ENCODE measurements around the gene ELK3. TPM values are rescaled to one million over a fixed set of nuclear protein-coding genes. Genes with fewer than 3 reads are reported as not detected.

The ELK3 gene
- total and polyA plus RNA-seq, 9 of the 15 experiments (the other 6 are each of a cell fraction or from before 2014, with no cell fraction given): 1.5 to 5.5 (median 2.9) TPM

DNA sequence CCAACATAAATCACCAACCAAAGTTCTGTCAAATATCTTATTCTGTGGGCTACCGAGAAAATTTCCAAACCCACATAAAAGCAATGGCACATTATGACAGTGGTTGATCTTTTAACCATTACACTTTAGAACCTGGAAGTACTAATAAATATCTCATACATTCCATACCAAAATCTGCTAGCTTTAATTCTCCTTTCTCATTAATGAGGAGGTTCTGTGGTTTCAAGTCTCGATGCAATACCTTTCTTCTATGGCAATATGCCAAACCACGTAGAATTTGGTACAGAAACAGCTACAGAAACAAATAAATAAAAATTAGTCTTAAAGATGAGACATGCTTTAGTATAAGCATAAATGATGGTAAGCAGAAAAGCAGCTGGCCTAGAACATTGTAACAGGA is 100.7 kb downstream of the ELK3 start:
- DNase-seq (ENCODE audit: extremely low read depth in 1 of 4, low spot score in 3 of 4) (no peak), FAIRE-seq (no peak), ATAC-seq (no peak)
- Histone ChIP-seq H3K27ac (ENCODE audit: extremely low read depth, low read depth, low read length) (no peak overlapping the region), H3K9me1 (ENCODE audit: control insufficient read depth, insufficient read depth, low read length) (no peaks in the 10 kb centered on the region), H2AFZ (ENCODE audit: low read depth, low read length) (no peak overlapping the region), H3K4me1 (replicated peaks in 1 of 2; ENCODE audit: control insufficient read depth in 2 of 2, insufficient read depth in 2 of 2, low read length in 2 of 2) (no peaks in the 10 kb centered on the region), H3K36me3 (ENCODE audit: control insufficient read depth, insufficient read depth, low read length) (peaks cover 51% of the 10 kb centered on the region), H4K20me1 (replicated peaks; ENCODE audit: control insufficient read depth, insufficient read depth, low read length) (no peaks in the 10 kb centered on the region), H3K79me2 (ENCODE audit: control insufficient read depth, insufficient read depth, low read length) (no peaks in the 10 kb centered on the region), H3K4me3 (no peak overlapping the region), H3K9ac (ENCODE audit: insufficient read depth in 1 of 2, low read depth in 2 of 2, low read length in 2 of 2) (no peak overlapping the region), H3K9me3 (replicated peaks; ENCODE audit: control insufficient read depth, insufficient read depth, low read depth, low read length) (no peaks in the 10 kb centered on the region), H3K27me3 (ENCODE audit: control insufficient read depth in 2 of 2, insufficient read depth in 2 of 2, low read length in 2 of 2) (no peaks in the 10 kb centered on the region), H3K4me2 (ENCODE audit: insufficient read depth, low read length) (no peak overlapping the region)
- no peak for TF ChIP-seq ZKSCAN3 (CRISPR knock-in tag; IDR thresholded peaks at IDR 0.05)
- TF ChIP-seq, protein P1, sequence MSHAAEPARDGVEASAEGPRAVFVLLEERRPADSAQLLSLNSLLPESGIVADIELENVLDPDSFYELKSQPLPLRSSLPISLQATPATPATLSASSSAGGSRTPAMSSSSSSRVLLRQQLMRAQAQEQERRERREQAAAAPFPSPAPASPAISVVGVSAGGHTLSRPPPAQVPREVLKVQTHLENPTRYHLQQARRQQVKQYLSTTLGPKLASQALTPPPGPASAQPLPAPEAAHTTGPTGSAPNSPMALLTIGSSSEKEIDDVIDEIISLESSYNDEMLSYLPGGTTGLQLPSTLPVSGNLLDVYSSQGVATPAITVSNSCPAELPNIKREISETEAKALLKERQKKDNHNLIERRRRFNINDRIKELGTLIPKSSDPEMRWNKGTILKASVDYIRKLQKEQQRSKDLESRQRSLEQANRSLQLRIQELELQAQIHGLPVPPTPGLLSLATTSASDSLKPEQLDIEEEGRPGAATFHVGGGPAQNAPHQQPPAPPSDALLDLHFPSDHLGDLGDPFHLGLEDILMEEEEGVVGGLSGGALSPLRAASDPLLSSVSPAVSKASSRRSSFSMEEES (CRISPR knock-in tag; IDR thresholded peaks at IDR 0.05): no peak
- peak; percentile 51; the same call in 1 of the 2 replicates for TF ChIP-seq NFIC (IDR thresholded peaks at IDR 0.05)
- 67% methylated on average over 3 of the region's 3 CpGs for WGBS (ENCODE audit: insufficient coverage, low coverage, missing lambda C conversion rate)
- CTCF ChIA-PET (ENCODE audit: low intra/inter-chr PET ratio): no interaction called here
- POLR2A ChIA-PET: interaction anchor here (1.0 kb wide), 1 partner anchor 105 kb away, joined by 3 read pairs; the partner anchor contains the start of gene CDK17
- intact Hi-C loops (cut with micrococcal nuclease): no loop called here
- BruUV-seq (replicated peaks): no TSS peak
- in situ Hi-C loops (cut with MboI): no loop called here

DNA sequence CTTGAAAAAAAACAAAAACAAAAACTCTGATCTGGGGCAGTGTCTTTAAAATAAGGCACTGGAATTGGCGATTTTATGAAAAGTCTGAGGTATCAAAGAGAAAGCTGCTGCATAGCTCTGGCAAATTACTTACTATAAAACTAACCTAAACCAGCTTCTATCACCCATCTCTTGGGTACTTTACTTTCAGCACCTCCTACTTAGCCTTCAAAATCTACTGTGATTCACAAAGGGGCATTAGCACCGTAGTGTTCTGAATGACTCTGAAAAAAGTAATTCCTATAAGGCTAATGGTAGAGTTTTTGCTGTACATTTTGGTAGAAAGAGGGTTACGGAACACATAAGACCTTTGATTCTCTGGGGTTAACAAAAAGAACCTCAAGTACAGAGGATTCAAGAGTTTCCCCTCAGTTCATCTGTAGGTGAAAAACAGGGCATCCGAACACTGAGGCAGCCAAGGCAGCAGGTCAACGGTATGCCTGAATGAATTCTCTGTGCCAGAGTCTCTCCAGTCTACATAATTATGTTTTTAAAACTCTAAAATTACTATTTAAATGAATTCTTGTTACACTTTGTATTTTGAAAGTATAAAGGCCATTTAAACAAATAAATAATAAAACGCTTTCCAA is 101.5 kb downstream of the ELK3 start:
- H3K4me3 ChIP-seq: no peak overlapping the region
- H3K27ac ChIP-seq (ENCODE audit: extremely low read depth, low read depth, low read length): no peak overlapping the region
- H3K4me1 ChIP-seq (replicated peaks in 1 of 2; ENCODE audit: control insufficient read depth in 2 of 2, insufficient read depth in 2 of 2, low read length in 2 of 2): no peaks in the 10 kb centered on the region
- intact Hi-C loops (cut with micrococcal nuclease) (no loop called here), in situ Hi-C loops (cut with MboI) (no loop called here)
- no peaks in the 10 kb centered on the region for H3K27me3 ChIP-seq (ENCODE audit: control insufficient read depth in 2 of 2, insufficient read depth in 2 of 2, low read length in 2 of 2)
- H3K79me2 ChIP-seq (ENCODE audit: control insufficient read depth, insufficient read depth, low read length): no peaks in the 10 kb centered on the region
- BruUV-seq (replicated peaks): no TSS peak
- H3K9ac ChIP-seq (ENCODE audit: insufficient read depth in 1 of 2, low read depth in 2 of 2, low read length in 2 of 2): no peak overlapping the region
- DNase-seq (ENCODE audit: extremely low read depth in 1 of 4, low spot score in 3 of 4) (no peak), FAIRE-seq (no peak), ATAC-seq (no peak)
- peaks cover 53% of the 10 kb centered on the region for H3K36me3 ChIP-seq (ENCODE audit: control insufficient read depth, insufficient read depth, low read length)
- ChIA-PET CTCF (ENCODE audit: low intra/inter-chr PET ratio) (no interaction called here), POLR2A (interaction anchor here (1.0 kb wide), 1 partner anchor 104 kb away, joined by 3 read pairs; the partner anchor contains the start of gene CDK17)
- no peak overlapping the region for H3K4me2 ChIP-seq (ENCODE audit: insufficient read depth, low read length)
- no peak overlapping the region for H2AFZ ChIP-seq (ENCODE audit: low read depth, low read length)
- H3K9me1 ChIP-seq (ENCODE audit: control insufficient read depth, insufficient read depth, low read length): no peaks in the 10 kb centered on the region
- H3K9me3 ChIP-seq (replicated peaks; ENCODE audit: control insufficient read depth, insufficient read depth, low read depth, low read length): no peaks in the 10 kb centered on the region
- H4K20me1 ChIP-seq (replicated peaks; ENCODE audit: control insufficient read depth, insufficient read depth, low read length): no peaks in the 10 kb centered on the region
- WGBS (ENCODE audit: insufficient coverage, low coverage, missing lambda C conversion rate): 83% methylated on average over 6 of the region's 6 CpGs
- TF ChIP-seq, protein P2, sequence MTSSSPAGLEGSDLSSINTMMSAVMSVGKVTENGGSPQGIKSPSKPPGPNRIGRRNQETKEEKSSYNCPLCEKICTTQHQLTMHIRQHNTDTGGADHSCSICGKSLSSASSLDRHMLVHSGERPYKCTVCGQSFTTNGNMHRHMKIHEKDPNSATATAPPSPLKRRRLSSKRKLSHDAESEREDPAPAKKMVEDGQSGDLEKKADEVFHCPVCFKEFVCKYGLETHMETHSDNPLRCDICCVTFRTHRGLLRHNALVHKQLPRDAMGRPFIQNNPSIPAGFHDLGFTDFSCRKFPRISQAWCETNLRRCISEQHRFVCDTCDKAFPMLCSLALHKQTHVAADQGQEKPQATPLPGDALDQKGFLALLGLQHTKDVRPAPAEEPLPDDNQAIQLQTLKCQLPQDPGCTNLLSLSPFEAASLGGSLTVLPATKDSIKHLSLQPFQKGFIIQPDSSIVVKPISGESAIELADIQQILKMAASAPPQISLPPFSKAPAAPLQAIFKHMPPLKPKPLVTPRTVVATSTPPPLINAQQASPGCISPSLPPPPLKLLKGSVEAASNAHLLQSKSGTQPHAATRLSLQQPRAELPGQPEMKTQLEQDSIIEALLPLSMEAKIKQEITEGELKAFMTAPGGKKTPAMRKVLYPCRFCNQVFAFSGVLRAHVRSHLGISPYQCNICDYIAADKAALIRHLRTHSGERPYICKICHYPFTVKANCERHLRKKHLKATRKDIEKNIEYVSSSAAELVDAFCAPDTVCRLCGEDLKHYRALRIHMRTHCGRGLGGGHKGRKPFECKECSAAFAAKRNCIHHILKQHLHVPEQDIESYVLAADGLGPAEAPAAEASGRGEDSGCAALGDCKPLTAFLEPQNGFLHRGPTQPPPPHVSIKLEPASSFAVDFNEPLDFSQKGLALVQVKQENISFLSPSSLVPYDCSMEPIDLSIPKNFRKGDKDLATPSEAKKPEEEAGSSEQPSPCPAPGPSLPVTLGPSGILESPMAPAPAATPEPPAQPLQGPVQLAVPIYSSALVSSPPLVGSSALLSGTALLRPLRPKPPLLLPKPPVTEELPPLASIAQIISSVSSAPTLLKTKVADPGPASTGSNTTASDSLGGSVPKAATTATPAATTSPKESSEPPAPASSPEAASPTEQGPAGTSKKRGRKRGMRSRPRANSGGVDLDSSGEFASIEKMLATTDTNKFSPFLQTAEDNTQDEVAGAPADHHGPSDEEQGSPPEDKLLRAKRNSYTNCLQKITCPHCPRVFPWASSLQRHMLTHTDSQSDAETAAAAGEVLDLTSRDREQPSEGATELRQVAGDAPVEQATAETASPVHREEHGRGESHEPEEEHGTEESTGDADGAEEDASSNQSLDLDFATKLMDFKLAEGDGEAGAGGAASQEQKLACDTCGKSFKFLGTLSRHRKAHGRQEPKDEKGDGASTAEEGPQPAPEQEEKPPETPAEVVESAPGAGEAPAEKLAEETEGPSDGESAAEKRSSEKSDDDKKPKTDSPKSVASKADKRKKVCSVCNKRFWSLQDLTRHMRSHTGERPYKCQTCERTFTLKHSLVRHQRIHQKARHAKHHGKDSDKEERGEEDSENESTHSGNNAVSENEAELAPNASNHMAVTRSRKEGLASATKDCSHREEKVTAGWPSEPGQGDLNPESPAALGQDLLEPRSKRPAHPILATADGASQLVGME (CRISPR knock-in tag; IDR thresholded peaks at IDR 0.05): no peak
- no peak for TF ChIP-seq FOXA3 (CRISPR knock-in tag; conservative IDR thresholded peaks at IDR 0.05 in 1 of 2, IDR thresholded peaks at IDR 0.05 in 1 of 2)
- TF ChIP-seq, protein P3, sequence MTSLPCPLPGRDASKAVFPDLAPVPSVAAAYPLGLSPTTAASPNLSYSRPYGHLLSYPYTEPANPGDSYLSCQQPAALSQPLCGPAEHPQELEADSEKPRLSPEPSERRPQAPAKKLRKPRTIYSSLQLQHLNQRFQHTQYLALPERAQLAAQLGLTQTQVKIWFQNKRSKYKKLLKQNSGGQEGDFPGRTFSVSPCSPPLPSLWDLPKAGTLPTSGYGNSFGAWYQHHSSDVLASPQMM (CRISPR knock-in tag; IDR thresholded peaks at IDR 0.05): no peak
- TF ChIP-seq NFE2L1 (tag; IDR thresholded peaks at IDR 0.05; ENCODE audit: borderline replicate concordance, low read depth): no peak
